HL-60 (cell line): ENCODE data around the gene ZNF490.

Experiments used
- DNase-seq, 2 experiments: peaks; one replicate each; pipeline ENCODE4 v3.0.0-alpha.2; 2010 to 2020; ENCODE audit warnings: low read depth in 1 of 2, low spot score in 1 of 2
- H3K27ac ChIP-seq: fragments of 250-450 bp; sonication (Bioruptor Pico); replicated peaks from 2 replicates; pipeline ENCODE4 v1.5.1; 2020; ENCODE audit warnings: mild to moderate bottlenecking, moderate library complexity
- H3K27me3 ChIP-seq: fragments of 250-450 bp; sonication (Bioruptor Pico); 2 replicates; pipeline ENCODE4 v1.5.1; 2021; ENCODE audit warnings: mild to moderate bottlenecking, moderate library complexity; ENCODE audit not compliant: insufficient read depth, poor library complexity, severe bottlenecking
- H3K4me3 ChIP-seq: replicated peaks from 2 replicates; pipeline ENCODE4 v1.5.1; 2011; ENCODE audit warnings: mild to moderate bottlenecking, control low read depth, low read length; ENCODE audit not compliant: insufficient read depth
- CTCF ChIP-seq: IDR thresholded peaks from one replicate; pipeline ENCODE4 v1.5.1; 2011; ENCODE audit warnings: low read length, control low read depth, inconsistent platforms; ENCODE audit not compliant: insufficient read depth
- GABPA ChIP-seq: IDR thresholded peaks from 2 replicates; pipeline ENCODE4 v1.6.1; 2012; ENCODE audit warnings: low read depth
- POLR2AphosphoS5 ChIP-seq: IDR thresholded peaks from 2 replicates; pipeline ENCODE4 v1.6.1; 2012; ENCODE audit warnings: low read depth
- REST ChIP-seq: IDR thresholded peaks from 2 replicates; pipeline ENCODE4 v1.6.1; 2012; ENCODE audit warnings: low read depth; ENCODE audit not compliant: insufficient replicate concordance
- SPI1 ChIP-seq: IDR thresholded peaks from 2 replicates; pipeline ENCODE4 v1.6.1; 2012; ENCODE audit warnings: low read depth, mild to moderate bottlenecking, borderline replicate concordance
- long read RNA-seq: library from polyadenylated mRNA; unstranded; transcript quantifications from one replicate; pipeline ENCODE4 v2.0.0, GENCODE V29; 2020

The ZNF490 gene
- long read RNA-seq, full-length matches to known transcripts, result 15 of 21 reads
- long read RNA-seq, partial matches to known transcripts, result 0 of 21 reads
- long read RNA-seq, other reads (novel, unspliced or antisense), result 6 of 21 reads

- peak; percentile 83 for TF ChIP-seq POLR2AphosphoS5
- peak; percentile 98 for TF ChIP-seq GABPA
- peak; percentile 54; the same call in 1 of the 2 replicates for TF ChIP-seq SPI1
- TF ChIP-seq CTCF, result no peak
- TF ChIP-seq REST, result peak; percentile 53
- peak; percentile 97 to 100 for DNase-seq
- no peaks in the 10 kb centered on the region for H3K27me3 ChIP-seq
- peak within 1 kb of the TSS; percentile 98 for H3K4me3 ChIP-seq
- peak within 1 kb of the TSS; percentile 70 for H3K27ac ChIP-seq
Measured at GRCh38 chr19:12610540-12611360, at the start of gene ZNF490, which contains the start of gene ZNF791. TSS of gene ZNF490 (minus strand) at chr19:12610813. CDS start at chr19:12610680, 133 bp downstream. TSS of gene ZNF791 (plus strand) at chr19:12610920. CDS start at chr19:12611080, 160 bp downstream.

- TF ChIP-seq REST, result no peak
- no peak for TF ChIP-seq CTCF
- no peak for TF ChIP-seq GABPA
- no peak for TF ChIP-seq POLR2AphosphoS5
- no peak for TF ChIP-seq SPI1
- H3K4me3 ChIP-seq, result no peak overlapping the region
- no peak overlapping the region for H3K27ac ChIP-seq
- DNase-seq, result no peak
- no peaks in the 10 kb centered on the region for H3K27me3 ChIP-seq
Measured at GRCh38 chr19:12657966-12658365, 47.4 kb upstream of the ZNF490 start.

- Histone ChIP-seq H3K27ac (no peak overlapping the region), H3K27me3 (no peaks in the 10 kb centered on the region), H3K4me3 (no peak overlapping the region)
- no peak for DNase-seq
- TF ChIP-seq GABPA (no peak), CTCF (no peak), SPI1 (no peak), POLR2AphosphoS5 (peak; percentile 22; the same call in 1 of the 2 replicates), REST (no peak)
Measured at GRCh38 chr19:12656899-12657571, 46.4 kb upstream of the ZNF490 start.
